Measurements from ENCODE around the gene SGSM2. TPM values are rescaled to one million over a fixed set of nuclear protein-coding genes. Genes with fewer than 3 reads are reported as not detected.

SGSM2 gene
- total RNA-seq, 1 donor from 2014 or later: 60.2 TPM

DNA sequence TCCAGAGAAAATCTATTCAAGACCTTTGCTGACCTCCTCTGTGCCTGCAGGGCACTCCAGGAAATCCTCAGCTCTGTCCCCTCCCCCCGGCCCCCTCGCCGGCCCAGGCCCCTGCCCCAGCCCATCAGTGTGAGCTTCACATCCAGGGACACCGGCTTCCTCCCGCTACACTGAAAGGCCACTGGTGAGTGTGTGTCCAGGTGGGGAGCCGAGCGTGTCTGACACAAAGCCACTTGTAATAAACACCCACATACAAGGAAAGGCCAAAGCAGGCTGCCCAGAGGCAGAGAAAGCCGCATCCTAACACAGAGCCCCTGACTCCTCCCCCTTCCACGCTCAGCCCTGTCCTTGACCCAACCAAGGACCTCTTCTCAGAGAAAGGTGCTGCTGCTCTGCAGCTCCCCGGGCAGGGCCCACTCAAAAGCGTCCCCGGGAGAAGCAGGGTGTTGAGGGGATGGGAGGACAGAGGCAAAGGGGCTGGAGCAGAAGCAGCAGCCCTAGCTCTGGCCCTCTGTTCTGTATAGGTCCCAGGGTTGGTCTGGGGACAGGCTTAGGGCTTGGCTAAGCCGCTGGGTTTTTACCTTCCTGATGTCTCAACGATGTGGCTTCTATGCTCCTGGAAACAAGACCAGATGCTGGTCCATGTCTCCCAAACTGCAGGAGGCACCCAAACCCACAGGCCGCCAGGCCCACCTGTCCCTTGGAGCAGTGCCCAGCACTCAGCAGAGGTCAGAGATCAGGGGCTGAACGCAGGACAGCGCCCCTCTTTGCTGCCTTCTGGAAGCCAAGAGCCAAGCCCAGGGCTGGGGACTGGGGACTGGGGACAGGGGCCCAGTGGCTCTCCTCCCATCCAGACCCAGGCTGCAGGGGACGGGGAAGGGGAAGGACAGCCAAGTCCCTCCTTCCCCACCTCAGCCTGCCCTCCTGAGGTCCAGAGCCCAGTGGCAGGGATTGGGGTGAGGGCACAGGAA lies 48.2 kb downstream of the SGSM2 start:
- DNase-seq (ENCODE audit: extremely low spot score in 2 of 2): no peak
- H3K27ac ChIP-seq: no peak overlapping the region
- H3K36me3 ChIP-seq: peaks cover 0 to 25% of the 10 kb centered on the region in 2 donors
- no peaks in the 10 kb centered on the region for H3K27me3 ChIP-seq
- intact Hi-C loops (cut with DNase I): no loop called here
- TF ChIP-seq POLR2AphosphoS5 (IDR thresholded peaks at IDR 0.05; ENCODE audit: insufficient read depth in 1 of 2, low read depth in 1 of 2) (no peak), POLR2A (IDR thresholded peaks at IDR 0.05) (no peak)
- TF ChIP-seq, protein P1, sequence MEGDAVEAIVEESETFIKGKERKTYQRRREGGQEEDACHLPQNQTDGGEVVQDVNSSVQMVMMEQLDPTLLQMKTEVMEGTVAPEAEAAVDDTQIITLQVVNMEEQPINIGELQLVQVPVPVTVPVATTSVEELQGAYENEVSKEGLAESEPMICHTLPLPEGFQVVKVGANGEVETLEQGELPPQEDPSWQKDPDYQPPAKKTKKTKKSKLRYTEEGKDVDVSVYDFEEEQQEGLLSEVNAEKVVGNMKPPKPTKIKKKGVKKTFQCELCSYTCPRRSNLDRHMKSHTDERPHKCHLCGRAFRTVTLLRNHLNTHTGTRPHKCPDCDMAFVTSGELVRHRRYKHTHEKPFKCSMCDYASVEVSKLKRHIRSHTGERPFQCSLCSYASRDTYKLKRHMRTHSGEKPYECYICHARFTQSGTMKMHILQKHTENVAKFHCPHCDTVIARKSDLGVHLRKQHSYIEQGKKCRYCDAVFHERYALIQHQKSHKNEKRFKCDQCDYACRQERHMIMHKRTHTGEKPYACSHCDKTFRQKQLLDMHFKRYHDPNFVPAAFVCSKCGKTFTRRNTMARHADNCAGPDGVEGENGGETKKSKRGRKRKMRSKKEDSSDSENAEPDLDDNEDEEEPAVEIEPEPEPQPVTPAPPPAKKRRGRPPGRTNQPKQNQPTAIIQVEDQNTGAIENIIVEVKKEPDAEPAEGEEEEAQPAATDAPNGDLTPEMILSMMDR (IDR thresholded peaks at IDR 0.05): no peak
- H3K4me3 ChIP-seq: no peak overlapping the region
- peaks cover 25% of the 10 kb centered on the region for H3K4me1 ChIP-seq
- no peaks in the 10 kb centered on the region for H3K9me3 ChIP-seq

DNA sequence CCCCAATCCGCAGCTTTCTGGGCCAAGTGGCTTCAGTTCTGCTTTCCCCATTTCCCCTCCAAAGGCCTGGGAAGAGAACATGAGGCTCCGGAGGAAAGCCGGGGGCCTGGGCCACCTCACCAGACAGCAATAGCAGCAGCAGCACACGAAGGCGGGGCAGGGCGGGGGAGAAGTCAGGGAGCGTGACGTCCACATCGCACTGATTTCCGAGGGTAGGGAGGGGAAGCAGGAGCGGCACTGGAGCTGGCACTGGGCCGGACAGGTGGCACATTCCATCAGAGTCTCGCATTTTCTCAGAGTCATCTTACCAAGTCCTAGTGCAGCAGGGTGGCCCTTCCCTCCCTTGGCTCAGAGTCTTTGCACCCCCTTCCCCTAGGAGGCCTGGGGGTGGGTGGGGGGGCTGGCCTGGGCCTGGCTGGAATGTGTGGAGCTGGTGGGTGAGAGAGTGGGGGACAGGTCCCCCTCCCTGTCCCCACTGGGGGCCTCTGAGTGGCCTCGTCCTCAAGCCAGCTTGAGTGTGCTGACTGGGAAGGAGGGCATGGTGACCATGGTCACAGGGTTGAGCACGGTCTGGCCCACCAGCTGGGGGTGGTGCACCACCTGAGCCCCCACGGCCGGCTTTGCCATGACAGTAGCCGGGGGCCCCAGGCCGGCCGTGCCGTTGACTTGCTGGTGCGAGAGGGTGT lies 49.2 kb downstream of the SGSM2 start:
- H3K4me1 ChIP-seq: peaks cover 35% of the 10 kb centered on the region
- peaks cover 0 to 25% of the 10 kb centered on the region in 2 donors for H3K36me3 ChIP-seq
- no peak for DNase-seq (ENCODE audit: extremely low spot score in 2 of 2)
- no peak overlapping the region for H3K27ac ChIP-seq
- H3K4me3 ChIP-seq: no peak overlapping the region
- no peaks in the 10 kb centered on the region for H3K9me3 ChIP-seq
- no peaks in the 10 kb centered on the region for H3K27me3 ChIP-seq
- no peak for TF ChIP-seq POLR2A (IDR thresholded peaks at IDR 0.05)
- TF ChIP-seq POLR2AphosphoS5 (IDR thresholded peaks at IDR 0.05; ENCODE audit: insufficient read depth in 1 of 2, low read depth in 1 of 2): no peak
- TF ChIP-seq, protein P1 (IDR thresholded peaks at IDR 0.05): no peak
- intact Hi-C loops (cut with DNase I): no loop called here

DNA sequence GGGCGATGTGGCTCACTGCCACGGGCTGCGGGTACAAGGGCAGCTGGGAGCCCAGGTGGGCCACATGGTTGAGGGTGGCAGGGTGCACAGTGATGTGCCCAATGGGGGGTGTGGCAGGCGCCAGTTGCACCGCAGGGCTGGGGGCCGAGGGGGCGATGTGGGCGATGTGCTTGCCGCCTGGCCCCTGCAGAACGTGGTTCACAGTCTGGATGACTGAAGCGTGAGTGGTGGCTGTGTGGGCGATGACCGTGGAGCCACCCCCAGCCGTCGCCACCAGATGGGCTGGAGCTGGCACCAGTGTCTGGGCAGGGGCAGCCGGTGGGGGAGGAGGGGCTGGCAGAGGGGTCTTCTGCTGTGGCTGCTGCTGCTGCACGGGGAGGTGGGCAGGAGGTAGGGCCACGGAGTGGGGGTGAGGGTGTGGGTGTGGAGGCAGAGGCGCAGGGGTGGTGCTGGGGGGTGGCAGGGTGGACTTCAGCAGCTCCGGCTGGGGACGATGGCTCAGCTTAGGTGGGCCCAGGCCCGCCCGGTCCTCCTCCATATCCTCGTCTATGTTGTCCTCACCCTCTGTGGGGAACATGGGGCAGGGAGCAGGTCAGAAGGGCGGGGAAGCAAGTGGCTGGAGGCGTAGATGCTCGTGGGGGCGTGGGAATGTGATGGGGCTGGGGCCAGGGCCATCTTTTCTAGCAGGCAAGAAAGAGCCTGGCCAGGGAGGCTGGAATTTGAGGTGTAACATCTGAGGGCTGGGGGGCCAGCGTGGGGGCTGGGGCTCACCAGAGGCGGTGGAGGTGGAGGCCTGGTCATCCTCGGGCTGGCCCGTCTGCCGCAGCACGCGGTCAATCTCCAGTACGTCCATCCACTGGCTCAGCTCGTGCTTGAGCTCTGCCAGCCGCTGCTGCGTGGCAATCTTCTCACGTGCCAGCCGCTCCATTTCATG lies 50.1 kb downstream of the SGSM2 start:
- TF ChIP-seq, protein P1 (IDR thresholded peaks at IDR 0.05): no peak
- no peak for TF ChIP-seq POLR2A (IDR thresholded peaks at IDR 0.05)
- no peak for TF ChIP-seq POLR2AphosphoS5 (IDR thresholded peaks at IDR 0.05; ENCODE audit: insufficient read depth in 1 of 2, low read depth in 1 of 2)
- peaks cover 42% of the 10 kb centered on the region for H3K4me1 ChIP-seq

DNA sequence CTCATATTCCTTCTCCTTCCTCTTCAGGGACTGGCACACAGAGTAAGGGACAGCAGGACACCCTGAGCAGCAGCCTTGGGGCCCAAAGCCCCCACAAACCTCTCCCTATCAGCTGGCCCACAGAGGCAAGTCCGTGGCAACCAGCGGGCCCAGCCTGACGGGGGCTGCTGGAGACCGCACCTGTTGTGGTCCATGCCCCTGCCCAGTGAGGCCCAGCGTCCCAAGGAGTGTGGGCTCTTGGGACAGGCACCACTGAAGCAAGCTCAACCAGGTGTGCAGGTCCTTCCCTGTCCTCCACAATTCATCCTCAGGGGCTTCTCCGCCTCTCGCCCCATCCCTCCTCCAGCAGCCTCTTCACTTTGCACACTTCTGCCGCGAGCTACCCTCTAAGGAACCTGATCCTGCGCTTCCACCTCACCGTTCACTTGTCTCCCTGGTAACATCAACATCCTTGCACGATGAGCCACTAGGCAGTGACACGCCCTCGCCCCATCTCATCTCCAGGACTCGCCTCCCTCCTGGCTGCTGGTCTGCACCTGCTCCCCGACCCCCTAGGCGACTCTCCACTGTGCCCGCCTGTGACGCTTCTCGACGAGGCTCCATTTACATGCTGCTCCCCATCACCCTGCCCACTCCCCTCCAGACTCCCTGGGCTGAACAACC lies 50.9 kb downstream of the SGSM2 start:
- no peak overlapping the region for H3K4me3 ChIP-seq
- DNase-seq (ENCODE audit: extremely low spot score in 2 of 2): no peak
- no peaks in the 10 kb centered on the region for H3K9me3 ChIP-seq
- peaks cover 0 to 25% of the 10 kb centered on the region in 2 donors for H3K36me3 ChIP-seq
- peaks cover 34% of the 10 kb centered on the region for H3K4me1 ChIP-seq
- H3K27me3 ChIP-seq: no peaks in the 10 kb centered on the region
- intact Hi-C loops (cut with DNase I): no loop called here
- no peak overlapping the region for H3K27ac ChIP-seq
- TF ChIP-seq POLR2A (IDR thresholded peaks at IDR 0.05): no peak
- TF ChIP-seq, protein P1 (IDR thresholded peaks at IDR 0.05): no peak
- TF ChIP-seq POLR2AphosphoS5 (IDR thresholded peaks at IDR 0.05; ENCODE audit: insufficient read depth in 1 of 2, low read depth in 1 of 2): no peak

More for the DNA sequence above, 50.1 kb downstream of the SGSM2 start:
- DNase-seq (ENCODE audit: extremely low spot score in 2 of 2): no peak
- Histone ChIP-seq H3K4me3 (no peak overlapping the region), H3K27me3 (no peaks in the 10 kb centered on the region), H3K36me3 (peaks cover 0 to 25% of the 10 kb centered on the region in 2 donors), H3K9me3 (no peaks in the 10 kb centered on the region), H3K27ac (no peak overlapping the region)
- intact Hi-C loops (cut with DNase I): no loop called here
